Fibroblast of mammary gland (primary cell): ENCODE results near the gene PRM1.

Experiments used
- DNase-seq: peaks from one replicate; pipeline ENCODE4 v3.0.0-alpha.2; 2010; ENCODE audit warnings: low read depth
- H3K4me3 ChIP-seq: 2 replicates; pipeline ENCODE4 v1.5.1; 2011; ENCODE audit warnings: low read depth, mild to moderate bottlenecking, low read length, moderate library complexity; ENCODE audit not compliant: control insufficient read depth
- CTCF ChIP-seq: conservative IDR thresholded peaks from 2 replicates; pipeline ENCODE4 v1.5.1; 2011; ENCODE audit warnings: low read depth, low read length, inconsistent platforms; ENCODE audit not compliant: control insufficient read depth, insufficient read depth

PRM1 gene

GRCh38 chr16:11280616-11281522 lies at the start of gene PRM1:
TSS of gene PRM1 (minus strand) at chr16:11281330. CDS start at chr16:11281238, 92 bp downstream.
- DNase-seq: no peak
- no peak within 1 kb of the TSS for H3K4me3 ChIP-seq
- TF ChIP-seq CTCF: no peak

GRCh38 chr16:11330526-11331237 lies 49.6 kb upstream of the PRM1 start:
- no peak for TF ChIP-seq CTCF
- no peak overlapping the region for H3K4me3 ChIP-seq
- no peak for DNase-seq

- DNase-seq: no peak
- no peak for TF ChIP-seq CTCF
- H3K4me3 ChIP-seq: no peak overlapping the region
Observed at GRCh38 chr16:11329891-11330290, 48.8 kb upstream of the PRM1 start.

GRCh38 chr16:11329071-11329491 lies 48.0 kb upstream of the PRM1 start:
- peak; percentile 51 for DNase-seq
- H3K4me3 ChIP-seq: no peak overlapping the region

GRCh38 chr16:11328172-11329070 lies 47.3 kb upstream of the PRM1 start:
- DNase-seq: peak; percentile 93
- TF ChIP-seq CTCF: no peak
- H3K4me3 ChIP-seq: no peak overlapping the region

More at GRCh38 chr16:11329071-11329491, 48.0 kb upstream of the PRM1 start:
- TF ChIP-seq CTCF: no peak
